HG03108 (cell line): ENCODE data around the gene SRL.
"Not testable (repeated sequence)": the region's sequence is repeated elsewhere in the genome, so short reads cannot be mapped to it uniquely, and the experiment has no call there.

ENCODE experiments used
- ATAC-seq: cut with Tn5 transposase; IDR thresholded peaks from one replicate; pipeline ENCODE4 v1.9.1; 2021; ENCODE audit warnings: moderate library complexity; ENCODE audit not compliant: unreplicated experiment

SRL gene

GRCh38 chr16:4227040-4227332 is 14.9 kb downstream of the SRL start:
- ATAC-seq: no peak

DNA sequence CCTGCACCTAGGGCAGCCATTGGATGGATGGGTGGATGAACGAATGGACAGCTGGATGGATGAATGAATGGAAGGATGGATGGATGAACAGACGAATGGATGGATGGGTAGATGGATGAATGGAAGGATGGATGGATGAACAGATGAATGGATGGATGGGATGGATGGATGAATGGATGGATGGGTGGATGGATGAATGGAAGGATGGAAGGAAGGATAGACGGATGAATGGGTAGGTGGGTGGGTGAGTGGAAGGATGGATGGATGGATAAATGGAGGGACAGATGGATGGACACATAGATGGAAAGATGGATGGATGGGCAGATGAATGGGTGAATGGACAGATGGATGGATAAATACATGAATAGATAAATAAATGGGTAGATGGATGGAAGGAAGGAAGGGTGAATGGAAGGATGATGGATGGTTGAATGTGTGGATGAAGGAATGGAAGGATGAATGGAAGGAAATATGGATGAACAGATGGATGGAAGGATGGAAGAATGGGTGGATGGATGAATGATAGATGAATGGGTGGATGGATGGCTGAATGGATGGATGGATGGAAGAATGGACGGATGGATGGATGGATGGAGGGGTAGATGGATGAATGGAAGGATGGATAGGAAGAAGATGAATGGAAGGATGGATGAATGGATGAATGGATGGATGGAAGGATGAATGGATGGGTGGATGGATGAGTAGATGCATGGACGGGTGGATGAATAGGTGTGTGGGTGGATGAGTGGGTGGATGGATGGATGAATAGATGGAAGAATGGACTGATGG is 15.4 kb downstream of the SRL start:
- ATAC-seq: no peak

DNA sequence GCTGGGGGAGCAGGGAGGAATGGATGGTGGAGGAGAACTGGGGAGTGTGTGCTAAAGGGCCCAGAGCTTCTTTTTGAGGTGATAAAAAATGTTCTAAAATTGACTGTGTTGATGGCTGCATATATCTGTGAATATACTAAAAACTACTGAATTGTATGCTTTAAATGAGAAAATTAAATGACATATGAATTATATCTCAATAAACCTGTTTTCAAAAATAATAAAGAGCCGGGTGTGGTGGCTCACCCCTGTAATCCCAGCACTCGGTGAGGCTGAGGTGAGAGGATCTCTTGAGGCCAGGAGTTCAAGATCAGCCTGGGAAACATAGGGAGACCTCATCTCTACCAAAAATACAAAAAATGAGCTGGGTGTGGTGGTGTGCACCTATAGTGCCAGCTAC is 16.8 kb downstream of the SRL start:
- ATAC-seq: no peak

- ATAC-seq: no peak
Measured at GRCh38 chr16:4220358-4220757, 21.5 kb downstream of the SRL start.

DNA sequence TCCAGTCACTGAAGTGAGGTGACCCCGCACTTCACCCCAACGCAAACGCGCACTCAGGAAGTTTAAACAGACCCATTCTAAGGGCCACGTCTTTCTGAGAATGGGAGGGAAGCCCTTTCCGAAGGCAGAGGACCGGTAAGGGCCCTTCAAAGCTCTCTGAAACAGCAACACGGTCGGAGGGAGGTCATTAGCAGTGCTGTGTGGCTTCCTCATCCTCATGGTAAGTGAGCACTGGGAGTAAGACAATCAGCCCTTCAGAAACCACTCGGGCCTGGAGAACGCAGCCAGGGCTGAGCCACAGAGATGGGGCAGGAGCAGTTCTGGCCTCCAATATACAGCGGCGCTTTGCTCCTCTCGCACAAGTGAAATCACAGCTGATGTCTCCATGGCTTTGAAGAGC is 23.7 kb downstream of the SRL start:
- ATAC-seq: no peak

DNA sequence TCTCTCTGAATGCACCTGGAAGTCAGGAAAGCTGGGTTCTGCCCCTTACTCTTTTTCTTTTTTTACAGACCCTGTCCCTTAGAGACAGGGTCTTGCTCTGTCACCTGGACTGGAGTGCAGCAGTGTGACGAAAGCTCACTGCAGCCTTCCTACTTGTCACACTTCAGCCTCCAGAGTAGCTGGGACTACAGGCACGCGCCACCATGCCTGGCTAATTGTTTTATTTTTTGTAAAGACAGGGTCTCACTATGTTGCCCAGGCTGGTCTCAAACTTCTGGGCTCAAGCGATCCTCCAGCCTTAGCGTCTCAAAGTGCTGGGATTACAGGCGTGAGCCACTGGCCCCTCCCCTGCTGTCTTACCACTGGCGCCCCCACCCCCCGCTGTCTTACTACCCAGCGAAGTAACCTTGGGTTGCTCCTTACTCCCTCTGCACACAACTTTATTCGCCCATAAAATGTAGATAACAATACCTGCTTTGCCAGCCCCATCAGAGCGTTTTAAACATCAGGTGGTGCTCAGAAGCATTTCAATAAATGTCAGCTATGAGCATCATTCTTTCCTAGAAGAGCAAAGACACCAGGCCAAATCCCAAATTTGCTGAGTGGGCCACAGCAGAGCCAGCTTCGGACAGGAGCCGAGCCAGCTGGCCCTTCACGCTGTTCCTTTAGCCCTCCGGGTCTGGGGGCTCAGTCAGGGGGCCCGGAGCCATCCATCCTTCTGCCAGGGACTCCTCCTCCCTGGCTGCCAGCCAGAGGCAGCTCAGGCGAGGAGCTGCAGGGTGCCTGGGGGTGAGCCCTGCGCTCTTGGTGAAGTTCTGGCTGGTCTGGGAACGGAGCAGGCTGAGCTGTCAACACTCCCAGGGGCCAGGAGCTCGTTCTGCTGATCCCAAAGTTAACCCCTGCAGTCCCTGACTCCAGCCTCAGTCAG is 24.4 kb downstream of the SRL start:
- ATAC-seq: no peak

DNA sequence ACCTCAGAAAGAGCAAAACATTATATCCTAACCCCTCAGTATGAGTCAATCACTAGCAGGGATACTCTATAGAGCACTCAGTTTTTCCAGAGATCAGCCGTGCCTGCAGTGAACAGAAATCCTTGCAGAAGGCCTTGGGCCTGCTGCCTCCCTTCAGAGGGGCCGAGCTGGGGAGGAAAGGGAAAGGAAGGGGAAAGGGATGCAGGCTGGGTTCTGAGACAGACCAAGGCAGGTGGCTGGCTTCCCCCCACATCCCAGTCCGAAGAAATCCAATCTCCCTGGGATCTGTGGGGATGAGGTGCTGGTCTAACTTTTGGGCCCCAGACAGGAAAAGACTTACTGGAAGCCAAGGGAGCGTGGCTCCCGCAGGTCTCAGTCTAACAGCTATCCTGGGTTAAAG is 25.3 kb downstream of the SRL start:
- no peak for ATAC-seq

DNA sequence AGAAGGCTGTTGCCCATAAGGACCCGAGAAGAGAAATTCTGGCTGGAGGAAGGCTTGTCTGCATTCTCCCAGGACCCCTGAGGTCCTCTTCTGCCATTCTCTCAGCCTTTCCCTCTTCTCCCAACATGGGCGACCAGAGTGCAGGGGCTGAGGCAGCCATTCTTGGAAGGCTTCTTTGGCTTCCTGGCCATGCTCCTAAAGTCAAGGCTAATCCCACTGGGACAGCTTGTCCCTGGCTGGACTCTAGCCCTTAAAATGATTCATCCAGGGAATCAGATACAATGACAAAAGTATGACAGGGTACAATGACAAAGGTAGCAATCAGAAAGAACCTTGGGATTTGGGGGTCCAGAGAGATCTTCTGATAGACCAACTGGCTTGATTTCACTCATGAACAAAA is 26.8 kb downstream of the SRL start:
- ATAC-seq: no peak

- no peak for ATAC-seq
Measured at GRCh38 chr16:4214215-4214621, 27.7 kb downstream of the SRL start.

DNA sequence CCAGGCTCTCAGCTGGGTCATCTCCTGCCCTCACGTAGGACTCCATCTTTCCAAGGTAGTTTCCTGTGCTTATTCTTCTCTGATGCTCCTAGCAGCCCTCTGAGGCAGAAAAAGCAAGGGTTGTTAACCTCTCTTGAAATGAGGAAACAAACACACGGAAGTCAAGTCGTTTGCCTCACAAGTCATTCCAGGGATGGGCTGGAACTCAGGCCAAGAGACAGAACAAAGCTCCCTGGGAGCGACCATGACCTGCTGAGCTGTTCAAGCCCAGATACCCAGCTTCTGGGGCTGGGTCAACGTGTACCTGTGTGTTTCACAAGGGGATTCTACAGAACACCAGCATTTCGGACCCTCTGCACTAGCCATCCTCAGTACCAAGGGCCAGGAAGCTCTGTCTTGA is 28.1 kb downstream of the SRL start:
- ATAC-seq: no peak

- ATAC-seq: no peak
Measured at GRCh38 chr16:4212934-4213296, 29.0 kb downstream of the SRL start.

- no peak for ATAC-seq
Measured at GRCh38 chr16:4212211-4212933, 29.5 kb downstream of the SRL start.

DNA sequence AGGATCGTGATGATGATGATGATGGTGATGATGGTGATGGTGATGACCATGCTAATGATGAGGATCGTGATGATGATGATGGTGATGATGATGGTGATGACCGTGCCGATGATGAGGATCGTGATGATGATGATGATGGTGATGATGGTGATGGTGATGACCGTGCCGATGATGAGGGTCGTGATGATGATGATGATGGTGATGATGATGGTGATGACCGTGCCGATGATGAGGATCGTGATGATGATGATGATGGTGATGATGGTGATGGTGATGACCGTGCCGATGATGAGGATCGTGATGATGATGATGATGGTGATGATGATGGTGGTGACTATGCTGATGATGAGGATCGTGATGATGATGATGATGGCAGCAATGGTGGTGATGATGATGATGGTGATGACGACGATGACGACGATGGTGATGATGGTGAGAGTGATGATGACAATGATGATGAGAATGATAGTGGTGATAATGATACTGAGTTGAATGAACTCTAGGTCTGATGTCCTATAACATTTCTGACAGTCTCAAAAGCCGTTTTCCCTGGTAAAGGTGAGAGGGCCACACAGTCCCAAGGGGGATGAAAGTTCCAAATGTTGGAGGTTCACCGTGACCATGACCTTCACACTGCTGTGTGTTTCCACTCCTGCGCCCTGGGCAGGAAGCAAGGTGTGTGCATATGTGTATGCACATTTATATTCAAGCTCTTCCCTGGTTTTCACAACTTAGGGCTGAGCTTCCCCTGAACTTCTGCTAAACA is 30.3 kb downstream of the SRL start:
- ATAC-seq: not testable (repeated sequence)

DNA sequence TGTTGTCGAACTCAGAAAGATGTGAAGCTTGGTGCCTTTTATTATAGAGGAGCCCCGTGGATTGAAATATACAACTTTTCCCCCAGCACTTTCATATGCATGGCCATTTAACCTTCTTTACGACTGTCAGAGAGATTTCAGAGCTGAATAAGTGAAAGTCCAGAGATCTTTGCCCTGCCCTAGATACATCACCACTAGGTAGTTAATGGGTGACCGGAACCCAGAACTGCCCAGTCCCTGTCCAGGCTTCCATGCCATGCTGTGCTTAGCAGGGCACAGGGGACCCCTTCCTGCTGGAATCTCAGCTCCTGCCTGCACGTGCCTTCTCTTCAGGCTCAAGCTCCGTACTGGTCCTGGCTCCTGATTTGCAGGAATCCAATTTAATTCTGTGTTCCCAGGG is 32.2 kb downstream of the SRL start:
- ATAC-seq: no peak

GRCh38 chr16:4208341-4208751 is 33.5 kb downstream of the SRL start:
- no peak for ATAC-seq

DNA sequence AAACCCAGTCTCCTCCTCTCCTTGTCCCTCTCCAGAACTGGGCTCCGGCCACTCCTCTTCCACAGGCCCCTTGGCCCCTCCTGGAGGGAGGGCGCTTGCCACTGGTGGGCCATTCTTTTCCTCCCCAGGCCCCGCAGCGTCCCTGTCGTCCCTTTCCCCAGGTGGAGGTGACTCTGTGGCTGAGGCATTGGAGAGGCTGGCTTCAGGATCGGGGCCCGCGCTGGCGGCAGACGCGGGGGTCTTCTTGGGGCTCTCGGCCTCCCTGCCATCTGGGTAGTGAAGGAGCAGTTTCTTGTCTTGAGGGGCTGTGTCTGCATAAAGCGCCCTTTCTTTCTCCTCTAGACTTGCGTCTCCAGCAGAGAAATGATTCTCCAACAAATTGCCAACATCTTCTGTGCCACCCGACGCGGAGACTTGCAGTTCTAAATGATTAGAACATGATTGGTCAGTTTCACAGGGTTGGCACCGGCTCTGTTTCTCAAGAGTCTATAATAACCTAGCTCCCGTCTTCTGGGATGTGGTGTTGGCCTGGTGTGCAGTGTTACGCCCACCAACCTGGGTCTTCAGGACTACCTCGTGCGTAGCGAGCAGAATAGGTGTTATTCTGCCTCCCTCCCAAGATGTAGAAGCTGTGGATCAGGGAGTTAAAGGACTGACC is 34.1 kb downstream of the SRL start:
- ATAC-seq: no peak

GRCh38 chr16:4207229-4207628 is 34.7 kb downstream of the SRL start:
- ATAC-seq: no peak

GRCh38 chr16:4206680-4207079 is 35.2 kb downstream of the SRL start:
- ATAC-seq: no peak

- ATAC-seq: no peak
Measured at GRCh38 chr16:4205971-4206370, 35.9 kb downstream of the SRL start.

GRCh38 chr16:4204521-4204920 is 37.4 kb downstream of the SRL start:
- no peak for ATAC-seq

GRCh38 chr16:4203748-4204147 is 38.1 kb downstream of the SRL start:
- no peak for ATAC-seq
